GM19397 (cell line): ENCODE data around the gene CCSER1.
"Not testable (repeated sequence)": the region's sequence is repeated elsewhere in the genome, so short reads cannot be mapped to it uniquely, and the experiment has no call there.

ENCODE experiments used
- ATAC-seq: cut with Tn5 transposase; IDR thresholded peaks from one replicate; pipeline ENCODE4 v1.9.1; 2021; ENCODE audit warnings: mild to moderate bottlenecking, moderate library complexity; ENCODE audit not compliant: unreplicated experiment

The CCSER1 gene

DNA sequence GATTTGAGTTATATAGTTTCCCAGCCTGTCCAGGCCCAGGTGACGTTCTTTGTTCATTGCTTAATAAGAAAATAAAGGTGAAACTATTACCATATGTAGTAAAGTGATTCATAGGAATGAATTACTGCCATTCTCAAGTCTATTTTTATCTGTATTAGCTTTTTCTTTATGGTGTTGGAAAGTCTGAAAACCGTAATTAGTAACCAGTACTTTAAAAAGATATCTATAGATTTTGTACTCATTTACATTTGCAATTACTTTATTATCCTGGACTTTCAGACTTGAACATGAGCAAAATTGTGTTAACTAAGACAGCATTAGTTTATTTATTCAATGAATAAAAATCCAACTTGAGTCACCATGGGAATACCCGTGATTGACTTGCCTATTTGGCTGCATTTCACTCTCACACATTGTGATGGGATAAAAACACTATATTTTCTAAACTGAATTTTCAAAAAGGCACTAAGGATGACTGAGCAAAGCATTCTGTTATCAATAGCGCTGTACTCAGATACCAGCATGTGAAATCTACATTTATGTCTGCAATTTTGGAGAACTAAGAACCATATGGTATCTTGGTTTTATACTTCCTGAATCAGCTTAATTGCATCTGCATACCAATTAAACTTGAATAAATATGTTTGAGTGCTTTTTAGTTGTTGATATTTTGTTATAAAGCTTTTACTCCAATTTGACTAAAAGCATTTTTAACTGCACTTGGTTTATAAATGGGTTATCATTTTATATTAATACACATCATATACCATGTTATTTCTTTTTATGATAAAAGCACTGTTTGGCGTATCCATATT, 154.6 kb downstream of the CCSER1 start:
- no peak for ATAC-seq

DNA sequence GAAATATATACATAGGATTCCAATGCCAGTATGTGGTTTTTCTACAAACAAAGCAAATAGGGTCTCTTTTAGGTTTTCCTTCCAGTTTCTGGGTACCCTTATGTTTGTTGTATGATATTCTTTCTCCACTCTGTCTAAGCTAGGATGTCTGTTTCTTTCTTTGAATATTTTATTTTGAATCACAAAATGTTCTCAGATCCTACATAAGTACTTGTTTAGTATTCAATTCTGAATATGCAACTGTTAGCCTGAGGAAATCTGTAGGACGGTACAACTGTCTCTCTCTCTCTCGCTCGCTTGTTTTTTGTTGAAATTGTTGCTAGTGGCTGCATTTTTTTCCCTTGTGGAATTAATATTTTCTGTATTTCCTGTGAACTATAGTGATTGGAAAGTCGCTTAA, 163.2 kb downstream of the CCSER1 start:
- ATAC-seq, result no peak

DNA sequence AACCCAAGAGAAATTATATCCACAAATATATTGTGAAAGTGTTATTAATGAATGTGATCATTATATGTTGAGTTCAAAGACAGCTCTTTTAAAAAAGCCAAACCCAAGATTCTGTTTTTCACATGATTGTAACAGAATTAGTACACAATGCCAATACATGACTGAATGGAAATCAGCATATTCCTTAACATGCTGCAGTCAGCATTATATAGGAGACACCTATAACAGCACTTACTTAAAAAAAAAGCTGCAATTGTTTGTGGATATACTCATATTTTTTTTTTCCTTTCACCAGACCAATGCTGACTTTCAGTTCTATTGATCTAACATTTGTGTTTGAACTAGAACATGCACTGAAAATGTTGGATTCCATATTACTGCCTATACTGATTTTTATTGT, 165.2 kb downstream of the CCSER1 start:
- ATAC-seq, result no peak

DNA sequence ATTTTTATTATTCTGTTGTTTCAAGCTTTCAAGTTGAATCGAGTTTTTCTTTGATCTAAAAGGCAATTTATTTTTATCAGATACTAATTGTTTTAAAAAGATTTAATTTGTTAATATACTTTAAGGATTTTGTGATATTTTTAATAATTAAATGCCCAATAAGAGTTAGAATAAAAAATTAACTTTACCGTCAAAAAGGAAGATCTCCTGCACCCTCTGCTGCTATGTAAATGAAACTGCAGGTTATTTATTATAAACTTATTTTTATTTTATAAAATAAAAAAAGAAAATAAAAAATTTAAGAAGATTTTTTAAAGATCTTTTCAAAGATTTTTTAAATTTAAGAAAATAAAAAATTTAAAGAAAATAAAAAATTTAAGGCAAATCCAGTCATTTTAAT, 166.1 kb downstream of the CCSER1 start:
- ATAC-seq, result no peak

DNA sequence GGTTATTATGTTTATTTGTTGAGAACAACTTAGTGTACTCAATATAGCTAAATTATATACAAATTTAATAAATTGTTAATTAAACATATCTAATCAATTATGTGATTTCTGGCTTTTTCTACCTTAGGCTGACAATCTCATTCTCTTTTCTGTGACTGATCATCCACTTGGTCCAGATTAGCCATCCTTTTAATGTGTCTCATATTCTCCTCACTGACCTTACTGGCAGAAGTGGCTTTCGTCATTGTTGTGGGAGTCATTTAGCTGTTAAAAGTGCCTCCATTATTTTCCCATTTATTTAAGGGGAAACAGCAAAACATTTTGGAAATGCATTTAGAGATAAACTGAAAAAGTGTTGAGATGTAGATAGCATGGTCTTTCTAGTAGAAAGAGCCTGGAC, 172.2 kb downstream of the CCSER1 start:
- no peak for ATAC-seq

DNA sequence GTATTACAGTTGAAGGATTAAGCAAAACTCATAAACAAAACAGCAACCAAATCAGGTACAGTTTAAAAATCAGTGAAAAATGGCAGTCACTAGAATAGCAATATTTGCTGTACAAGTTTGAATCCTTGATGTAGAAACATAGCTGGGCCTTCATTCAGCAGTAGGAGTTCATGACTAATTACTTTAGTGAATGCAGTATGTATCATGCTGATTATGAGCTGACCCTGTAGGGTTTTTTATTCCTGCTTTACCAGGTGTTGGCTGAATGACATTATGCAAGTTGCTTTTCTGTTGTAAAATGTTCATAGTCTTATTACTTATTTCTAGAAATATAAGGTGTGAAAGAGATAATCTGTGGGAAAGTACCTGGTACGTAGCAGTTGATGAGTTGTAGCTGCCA, 179.6 kb downstream of the CCSER1 start:
- no peak for ATAC-seq

DNA sequence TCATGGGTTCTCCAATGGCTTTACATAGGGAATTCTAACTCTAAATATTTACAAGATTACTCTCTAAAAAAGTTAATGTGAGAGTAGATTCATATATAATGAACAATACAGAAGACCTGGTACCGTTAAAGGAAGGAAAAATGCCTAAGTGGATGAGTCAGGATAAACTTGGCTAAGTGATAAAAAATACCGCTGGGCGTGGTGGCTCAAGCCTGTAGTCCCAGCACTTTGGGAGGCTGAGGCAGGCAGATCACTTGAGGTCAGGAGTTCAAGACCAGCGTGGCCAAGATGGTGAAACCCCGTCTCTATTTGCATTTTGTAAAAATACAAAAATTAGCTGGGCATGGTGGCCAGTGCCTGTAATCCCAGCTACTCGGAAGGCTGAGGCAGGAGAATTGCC, 189.9 kb downstream of the CCSER1 start:
- not testable (repeated sequence) for ATAC-seq

DNA sequence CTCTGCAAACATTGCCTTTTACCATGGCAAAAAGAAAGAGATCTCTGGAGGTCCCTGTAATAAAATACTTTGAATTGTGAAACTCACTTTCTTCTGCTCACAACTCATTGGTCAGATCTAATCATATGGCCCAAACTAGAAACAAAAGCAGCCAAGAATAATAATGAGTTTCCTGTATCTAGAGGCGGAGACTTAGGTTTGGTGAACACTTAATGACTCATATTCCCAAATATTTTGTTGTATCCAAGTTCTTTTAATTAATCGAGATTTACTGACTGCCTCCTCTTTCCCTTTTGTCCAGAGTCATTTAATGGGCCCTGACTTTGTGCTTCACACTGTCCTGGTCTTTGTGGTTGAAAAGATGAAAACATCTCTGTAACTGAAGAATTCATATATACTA, 190.6 kb downstream of the CCSER1 start:
- ATAC-seq, result no peak

DNA sequence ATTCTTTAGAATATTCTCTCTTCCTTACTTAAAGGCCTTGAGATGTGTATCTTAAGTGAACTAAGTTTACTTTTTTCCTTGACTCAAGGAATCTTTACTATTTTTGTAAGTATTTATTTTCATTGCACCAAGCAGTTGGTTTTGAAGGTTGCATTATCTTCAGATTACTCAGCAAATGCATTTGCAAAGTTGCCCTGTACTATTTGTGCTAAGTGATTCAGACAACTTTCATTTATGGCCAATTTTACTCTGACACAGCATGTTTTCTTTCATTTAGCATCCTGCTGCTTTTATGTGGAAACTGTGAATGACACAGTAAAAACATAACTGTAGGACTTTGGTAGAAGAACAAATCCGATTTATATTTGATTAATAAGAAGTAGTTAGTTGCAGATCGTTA, 191.0 kb downstream of the CCSER1 start:
- no peak for ATAC-seq

DNA sequence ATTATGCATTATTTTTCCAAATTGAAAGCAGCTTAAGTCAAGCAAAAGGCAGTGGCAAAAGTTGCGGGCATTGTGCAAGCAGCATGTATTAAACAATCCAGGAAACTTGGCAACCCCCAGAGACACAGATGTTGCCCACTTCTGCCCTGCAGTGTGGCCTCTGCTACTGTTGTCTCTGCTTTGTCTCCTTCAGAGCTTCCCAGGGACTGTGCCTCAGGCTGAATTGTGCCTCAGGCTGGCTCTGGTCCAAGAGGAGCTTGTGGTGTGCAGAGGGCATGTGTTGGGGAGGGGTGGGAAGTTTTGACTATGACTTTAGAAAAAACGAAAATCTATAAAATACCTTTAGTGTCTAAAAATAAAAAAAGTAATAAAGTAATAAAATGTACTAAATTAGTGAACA, 201.4 kb downstream of the CCSER1 start:
- ATAC-seq, result no peak

DNA sequence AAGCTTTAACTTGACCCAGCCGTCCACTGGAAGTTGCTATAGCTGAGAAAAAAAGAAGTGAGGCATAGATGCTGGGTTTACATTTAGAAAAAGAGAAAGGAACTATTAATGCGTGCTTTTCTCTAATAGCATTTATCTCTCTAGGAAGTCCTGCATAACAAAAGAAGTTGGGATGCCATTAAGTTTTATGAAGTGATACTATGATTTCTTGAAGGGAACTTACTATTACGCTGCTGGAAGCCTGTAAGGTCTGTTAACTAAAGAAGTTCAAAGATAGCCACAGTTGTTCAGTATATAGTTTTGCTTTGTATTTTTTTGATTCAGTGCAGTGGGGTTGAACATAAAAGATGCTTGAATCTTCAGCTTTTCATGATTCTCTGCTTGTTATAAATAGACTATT, 203.4 kb downstream of the CCSER1 start:
- no peak for ATAC-seq

DNA sequence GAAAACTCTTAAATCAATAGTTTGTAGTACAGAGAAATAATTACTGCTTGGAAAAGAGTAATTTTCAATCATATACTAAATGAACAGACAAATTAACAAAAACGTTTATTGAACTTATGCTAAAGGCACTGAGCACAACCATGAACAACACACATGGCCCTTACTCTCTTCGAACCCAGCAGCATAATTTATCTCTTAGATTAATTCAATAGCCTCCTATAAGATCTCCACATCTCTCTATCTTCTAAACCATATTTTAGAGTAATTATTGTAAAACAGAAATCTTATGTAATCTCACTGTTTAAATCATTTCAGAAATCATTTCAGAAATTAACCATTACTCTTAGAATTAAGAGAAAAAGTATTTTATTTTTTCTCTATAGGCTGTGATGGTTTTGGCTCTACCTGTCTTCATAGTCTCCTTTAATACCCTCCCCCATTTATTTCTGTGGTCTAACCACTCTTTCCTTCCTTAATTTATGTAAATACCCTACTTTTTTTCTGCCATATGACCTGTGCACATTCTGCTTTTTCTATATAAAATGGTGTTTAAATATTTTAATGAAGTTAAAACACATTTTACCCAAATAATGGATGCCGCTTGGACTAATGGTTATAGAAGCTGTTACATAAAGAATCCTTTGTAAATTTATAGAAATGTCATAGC, 218.5 kb downstream of the CCSER1 start:
- ATAC-seq, result no peak

DNA sequence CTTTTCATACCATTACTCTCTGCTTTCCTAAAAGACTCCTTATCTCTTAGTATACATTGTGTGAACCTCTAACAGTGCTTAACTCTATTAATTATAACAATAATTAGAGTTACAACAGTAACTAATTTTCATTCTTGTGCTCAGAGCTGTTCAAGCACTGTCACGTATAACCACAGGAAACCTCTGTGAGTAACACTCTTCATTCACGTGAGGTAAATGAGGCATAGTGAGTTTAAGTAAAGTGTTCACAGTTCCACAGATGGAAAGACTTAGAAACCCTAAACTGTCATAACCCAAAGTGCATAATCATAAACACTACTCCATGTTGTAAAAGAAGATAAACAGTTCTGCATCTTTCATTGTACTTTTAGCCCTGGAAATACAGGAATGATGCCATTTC, 222.4 kb downstream of the CCSER1 start:
- ATAC-seq, result no peak

DNA sequence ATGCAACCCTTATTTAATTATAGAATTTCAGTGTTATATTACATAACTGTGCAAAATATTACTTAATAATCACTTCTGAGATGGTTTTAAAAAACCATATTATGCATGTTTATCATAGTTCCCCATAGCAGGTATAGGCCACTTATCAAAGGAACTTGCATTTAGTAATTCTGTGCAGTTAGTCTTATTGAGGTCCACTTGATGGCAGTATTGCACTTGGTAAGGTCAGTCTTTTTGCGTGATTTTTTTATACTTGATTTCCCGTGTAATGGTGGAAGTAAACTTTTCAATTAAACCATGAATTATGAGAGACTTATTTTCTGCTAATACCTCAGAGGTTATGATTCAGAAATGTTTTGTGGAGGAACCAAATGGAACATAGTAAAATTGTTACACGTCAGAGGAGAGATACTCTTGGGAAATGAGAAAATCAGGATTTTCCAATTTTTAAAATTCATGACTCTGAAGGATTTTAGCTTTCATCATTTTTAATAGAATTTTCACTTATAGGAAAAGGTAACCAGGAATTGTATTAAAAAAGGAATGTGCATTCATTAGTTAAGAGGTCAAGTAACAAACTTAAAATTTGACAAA, 230.0 kb downstream of the CCSER1 start:
- ATAC-seq, result no peak

DNA sequence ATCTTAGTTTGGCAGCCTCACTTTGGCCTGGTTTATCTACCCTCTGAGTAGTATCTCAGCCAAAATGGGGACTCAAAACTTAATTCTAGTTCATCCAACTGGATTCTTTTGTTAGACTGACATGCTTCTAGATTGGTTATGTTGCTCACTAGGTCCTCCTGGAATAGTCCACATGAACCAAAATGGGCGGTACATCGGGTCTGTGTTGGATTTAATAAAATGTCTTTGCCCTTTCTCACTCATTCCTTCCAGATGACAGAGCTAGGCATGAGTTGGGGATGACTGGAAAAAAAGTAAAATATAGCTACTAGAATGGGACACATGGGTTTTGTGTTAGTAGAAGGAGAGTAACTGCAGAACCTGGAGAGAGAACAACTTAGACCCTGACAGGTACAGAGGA, 247.9 kb downstream of the CCSER1 start:
- no peak for ATAC-seq

DNA sequence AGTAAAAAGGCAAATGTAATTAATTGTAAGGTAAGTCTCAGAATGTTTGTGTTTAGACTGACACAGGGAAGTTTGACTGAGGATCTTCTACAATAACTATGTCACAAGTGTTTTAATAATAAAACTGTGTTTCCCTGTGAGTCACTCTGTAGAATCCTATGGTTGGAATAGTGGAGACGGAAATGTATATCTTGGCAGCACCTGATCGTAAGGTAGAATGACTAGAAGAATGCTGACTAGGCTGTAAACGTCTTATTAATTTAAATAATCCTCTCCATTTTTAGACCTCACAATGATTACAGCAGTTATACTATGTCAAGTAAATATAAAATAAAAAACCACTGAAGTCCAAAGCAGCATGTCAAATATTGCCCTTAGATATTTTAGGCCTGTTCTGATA, 266.0 kb downstream of the CCSER1 start:
- no peak for ATAC-seq

DNA sequence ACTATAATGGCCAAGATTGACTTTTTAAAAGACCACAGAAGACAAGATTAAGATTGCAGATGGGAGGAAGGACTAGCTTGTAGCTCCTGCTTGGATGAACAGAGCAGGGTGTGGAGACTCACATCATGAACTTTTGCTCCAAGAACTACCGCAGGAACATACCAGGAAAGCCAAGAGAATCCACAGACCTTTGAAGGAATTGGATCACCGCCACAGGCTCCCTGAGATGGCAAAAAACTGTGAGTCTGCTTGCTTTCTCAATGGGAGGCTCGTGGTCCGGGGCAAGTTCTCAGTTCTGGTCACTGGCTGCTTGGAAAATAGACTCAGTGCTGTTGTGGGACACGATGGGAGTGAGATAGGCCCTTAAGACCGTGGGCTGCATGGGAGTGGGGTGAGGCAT, 276.6 kb downstream of the CCSER1 start:
- ATAC-seq, result no peak

DNA sequence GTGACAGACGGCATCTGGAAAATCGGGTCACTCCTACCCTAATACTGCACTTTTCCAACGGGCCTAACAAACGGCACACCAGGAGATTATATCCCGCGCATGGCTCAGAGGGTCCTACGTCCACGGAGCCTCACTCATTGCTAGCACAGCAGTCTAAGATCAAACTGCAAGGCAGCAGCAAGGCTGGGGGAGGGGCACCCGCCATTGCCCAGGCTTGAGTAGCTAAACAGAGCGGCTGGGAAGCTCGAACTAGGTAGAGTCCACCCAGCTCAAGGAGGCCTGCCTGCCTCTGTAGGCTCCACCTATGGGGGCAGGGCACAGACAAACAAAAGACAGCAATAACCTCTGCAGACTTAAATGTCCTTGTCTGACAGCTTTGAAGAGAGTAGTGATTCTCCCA, 280.7 kb downstream of the CCSER1 start:
- ATAC-seq, result not testable (repeated sequence)

DNA sequence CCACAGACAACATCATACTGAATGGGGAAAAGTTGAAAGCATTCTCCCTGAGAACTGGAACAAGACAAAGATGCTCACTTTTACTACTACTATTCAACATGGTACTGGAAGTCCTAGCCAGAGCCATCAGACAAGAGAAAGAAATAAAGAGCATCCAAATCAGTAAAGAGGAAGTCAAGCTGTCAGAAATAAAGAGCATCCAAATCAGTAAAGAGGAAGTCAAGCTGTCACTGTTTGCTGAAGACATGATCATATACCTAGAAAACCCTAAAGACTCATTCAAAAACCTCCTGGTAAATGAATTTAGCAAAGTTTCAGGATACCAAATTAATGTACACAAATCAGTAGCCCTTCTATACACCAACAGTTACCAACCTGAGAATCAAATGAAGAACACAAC, 285.6 kb downstream of the CCSER1 start:
- ATAC-seq, result not testable (repeated sequence)

DNA sequence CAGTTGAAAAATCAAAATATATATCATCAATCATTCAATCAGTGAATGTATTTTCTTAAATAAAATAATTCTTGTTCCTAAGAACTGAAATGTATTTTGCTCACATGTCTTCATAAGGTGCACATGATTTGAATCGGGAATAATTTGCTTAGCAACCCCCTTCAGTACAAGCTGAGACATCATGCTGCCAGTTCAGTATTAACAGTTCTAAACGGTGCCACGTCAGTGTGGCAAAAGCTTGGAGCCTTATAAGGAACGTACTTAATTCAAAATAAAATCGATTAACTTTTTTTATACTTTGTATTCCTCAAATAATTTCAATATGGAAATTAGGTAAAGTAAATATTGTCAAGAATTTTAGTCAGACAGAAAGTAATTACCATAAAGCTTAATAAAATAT, 287.9 kb downstream of the CCSER1 start:
- ATAC-seq, result no peak

DNA sequence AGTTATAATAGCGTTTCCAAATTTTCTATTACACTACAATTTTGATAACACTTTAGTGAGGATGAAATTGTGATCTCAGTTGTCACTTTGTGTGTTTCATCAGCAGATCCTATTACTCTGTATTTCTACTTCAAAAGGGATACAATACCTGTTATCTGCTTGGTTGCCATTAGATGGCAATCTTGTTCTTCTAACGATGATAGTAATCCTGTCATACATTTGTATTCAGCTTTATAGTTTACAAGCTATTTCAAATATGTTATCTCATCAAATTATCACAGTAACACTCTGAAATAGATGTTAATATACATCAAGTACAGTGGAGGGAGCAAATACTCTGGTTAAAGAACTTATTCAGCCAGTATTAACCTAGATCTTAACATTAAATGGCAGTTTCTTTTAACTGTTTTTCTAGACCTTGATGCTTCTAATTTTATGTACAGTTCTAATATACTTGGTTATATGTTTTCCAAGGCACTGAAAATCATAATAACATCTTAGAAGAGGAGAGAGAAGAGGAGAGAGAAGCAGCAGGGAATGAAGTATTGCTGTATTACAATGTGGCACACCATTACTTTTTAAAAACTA, 292.0 kb downstream of the CCSER1 start:
- ATAC-seq, result peak; percentile 87

DNA sequence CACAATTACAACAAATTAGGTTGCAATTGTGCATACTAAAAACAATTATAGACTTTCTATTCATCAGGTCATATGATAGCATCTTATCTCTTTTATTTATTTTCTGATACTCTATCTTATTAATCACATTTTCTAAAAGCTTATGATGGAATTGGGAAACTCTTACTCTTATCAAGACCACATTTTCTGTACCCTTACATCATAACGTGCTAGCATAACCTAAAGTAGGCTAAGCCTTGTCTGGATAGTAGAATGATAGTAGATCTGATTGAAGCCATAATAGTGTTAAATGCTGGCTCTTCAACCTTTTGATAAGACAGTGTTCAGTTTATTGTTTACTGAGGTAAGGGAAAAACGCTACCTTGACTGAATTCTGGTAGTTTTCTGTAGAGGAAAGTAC, 294.0 kb downstream of the CCSER1 start:
- no peak for ATAC-seq
